Stimulated activated CD4-positive, alpha-beta T cell treated with anti-CD3 and anti-CD28 coated beads, Interleukin-15, amount 100 ng/mL, for 1 hour (primary cell): Measurements from ENCODE around the gene PEPD.
"Not testable (repeated sequence)": the region's sequence is repeated elsewhere in the genome, so short reads cannot be mapped to it uniquely, and the experiment has no call there.

Experiments used
- DNase-seq, 2 donors: peaks; one replicate each; pipeline ENCODE4 v3.0.0-alpha.2; 2020; ENCODE audit warnings: low read depth in 1 of 2, low spot score in 1 of 2

PEPD gene

DNA sequence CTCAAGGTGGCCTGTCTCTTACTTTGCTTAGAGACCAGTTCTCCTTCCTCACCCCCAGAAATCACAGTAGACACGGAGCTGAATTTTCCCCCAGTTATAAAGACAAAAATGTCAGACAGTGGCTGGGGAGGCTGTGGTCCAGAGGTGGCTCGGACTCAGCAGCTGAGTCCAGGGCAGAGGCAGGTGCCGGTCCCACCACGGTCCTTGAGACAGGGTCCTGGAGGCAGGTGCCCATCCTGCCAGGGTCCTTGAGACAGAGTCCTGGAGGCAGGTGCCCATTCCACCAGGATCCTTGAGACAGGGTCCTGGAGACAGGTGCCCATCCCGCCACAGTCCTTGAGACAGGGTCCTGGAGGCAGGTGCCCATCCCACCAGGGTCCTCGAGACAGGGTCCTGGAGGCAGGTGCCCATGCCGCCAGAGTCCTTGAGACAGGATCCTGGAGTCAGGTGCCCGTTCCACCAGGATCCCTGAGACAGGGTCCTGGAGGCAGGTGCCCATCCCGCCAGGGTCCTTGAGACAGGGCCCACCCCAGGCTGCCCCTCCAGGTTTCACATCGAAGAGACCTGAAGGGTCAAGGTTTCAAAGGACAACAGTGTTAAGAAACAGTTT lies 23.1 kb downstream of the PEPD start:
- no peak for DNase-seq

DNA sequence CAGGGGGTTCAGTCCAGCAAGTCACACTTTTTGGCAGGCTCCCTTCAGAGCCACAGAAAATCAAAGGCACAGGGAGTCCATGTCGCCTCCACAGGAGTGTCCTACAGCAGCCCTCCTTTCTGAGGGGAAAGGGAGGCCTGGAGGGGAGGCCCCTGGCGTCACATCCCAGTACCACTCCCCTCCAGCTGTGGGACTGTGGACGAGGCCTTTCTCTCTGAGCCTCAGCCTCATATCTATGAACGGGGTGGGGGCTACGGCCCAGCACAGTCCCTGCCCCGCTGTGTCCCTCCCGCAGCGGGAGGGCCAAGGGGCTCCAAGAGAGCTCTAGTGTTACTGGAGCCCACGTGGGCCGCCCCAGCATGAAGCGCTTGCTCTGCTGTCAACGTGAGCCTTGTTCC lies 23.8 kb downstream of the PEPD start:
- DNase-seq: no peak

GRCh38 chr19:33497131-33497777 lies 24.3 kb downstream of the PEPD start:
- DNase-seq: no peak

DNA sequence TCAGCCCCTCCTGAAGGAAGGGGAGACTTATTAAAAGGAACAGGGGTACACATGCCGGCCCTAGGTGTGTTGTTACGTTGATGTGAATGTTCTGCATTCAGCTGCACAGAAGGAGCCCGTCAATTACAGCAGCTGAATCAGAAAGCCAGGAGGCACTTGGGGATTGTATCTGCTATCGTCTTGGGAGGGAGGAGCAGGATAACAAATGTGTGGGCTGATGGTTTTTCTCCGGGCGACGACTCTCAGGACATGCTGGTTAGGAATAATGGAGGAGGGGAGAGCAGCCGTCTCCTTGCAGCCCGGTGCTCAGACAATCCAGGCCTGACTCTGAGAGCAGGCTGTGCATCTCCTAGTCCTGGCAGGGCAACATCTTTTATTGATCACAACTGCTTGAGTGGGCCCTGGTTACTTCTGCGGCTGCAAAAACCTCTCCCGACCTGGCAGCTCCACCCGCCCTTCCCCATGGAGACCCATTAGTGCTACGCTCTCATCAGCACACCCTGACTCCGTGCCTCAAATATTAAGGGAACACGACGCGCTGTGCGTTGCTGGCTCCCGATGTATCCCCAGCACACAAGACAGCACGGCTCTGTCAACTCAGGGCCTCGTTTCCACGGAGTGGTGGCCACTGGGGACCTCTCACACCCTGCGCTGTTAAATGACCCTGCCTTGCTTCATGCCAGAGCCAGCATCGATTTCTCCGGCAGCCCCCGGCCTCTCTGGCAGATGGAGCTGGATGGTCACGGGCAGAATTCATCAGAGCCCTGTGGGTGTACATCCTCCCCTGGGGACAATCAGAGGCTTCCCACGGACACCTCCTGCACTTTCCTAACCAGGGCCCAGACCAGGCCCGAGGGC lies 25.3 kb downstream of the PEPD start:
- DNase-seq: no peak

DNA sequence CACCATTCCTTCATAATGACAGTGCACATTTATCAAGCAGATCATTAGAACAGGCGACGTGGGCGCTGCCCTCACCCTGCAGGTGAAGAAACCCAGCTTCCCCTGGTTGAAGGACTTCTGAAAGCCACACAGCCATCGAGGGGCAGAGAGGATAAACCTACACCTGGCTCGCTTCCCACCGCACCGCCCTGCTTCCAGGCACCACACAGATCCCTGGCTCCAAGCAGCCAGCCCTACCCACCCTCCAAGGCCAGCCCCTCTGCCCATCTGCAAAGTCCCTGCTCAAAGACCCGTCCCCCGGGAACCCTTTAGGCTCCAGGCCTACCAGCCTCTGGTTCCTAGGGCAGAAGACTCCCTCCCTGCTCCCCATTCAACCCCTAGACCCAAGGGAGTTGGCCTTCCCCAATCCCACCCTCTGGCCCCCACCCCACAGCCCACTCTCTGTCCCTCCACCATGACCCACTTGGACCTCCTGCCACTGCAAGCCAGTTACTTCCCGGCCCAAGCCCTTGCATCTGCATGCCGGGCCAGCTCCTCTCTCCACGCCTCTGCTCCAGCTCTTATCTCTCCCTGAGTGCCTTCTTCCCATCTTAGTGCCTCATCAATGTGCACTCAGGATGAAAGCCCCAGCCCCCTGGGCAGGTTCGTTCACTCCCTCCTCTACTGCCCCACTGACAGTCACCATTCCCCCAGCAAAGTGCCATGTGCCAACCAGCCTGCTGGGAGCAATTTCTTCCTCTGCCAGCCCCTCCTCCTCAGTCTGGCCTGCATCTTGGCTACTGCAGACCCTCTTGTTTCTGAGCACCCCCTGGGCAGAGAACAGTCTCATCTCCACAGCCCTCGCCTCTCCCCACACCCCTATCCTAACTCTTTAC lies 28.0 kb downstream of the PEPD start:
- no peak for DNase-seq

DNA sequence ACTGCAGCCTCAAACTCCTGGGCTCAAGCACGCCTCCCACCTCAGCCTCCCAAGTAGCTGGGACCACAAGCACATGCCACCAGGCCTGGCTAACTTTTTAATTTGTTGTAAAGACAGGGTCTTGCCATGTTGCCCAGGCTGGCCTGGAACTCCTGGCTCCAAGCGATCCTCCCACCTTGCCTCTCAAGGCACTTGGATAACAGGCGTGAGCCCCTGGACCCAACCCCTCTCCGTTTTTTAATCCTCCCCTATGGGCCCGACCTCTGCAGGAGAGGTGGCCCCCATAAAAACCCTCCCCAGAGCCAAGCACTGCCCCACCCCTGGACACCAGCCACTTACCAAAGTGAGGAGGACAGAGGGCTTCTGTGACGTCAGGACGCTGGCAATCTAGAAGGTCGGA lies 28.6 kb downstream of the PEPD start:
- no peak for DNase-seq

DNA sequence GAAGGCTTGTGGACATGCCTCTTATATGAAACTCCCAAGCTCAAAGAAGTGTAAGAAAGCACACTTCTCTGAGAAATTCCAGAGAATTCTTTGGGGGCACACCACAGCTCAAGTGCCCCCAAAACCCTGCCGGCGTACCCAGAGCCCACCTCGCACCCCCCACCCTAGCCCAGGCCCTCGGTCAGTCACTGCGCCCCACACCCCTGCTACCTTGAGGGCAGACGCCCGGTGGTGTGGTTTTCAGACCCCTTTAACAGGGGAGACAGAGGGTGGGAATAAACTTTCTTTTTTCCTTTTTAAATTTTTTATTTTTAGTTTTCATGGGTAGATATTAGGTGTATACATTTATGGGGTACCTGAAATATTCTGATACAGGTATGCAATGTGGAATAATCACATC lies 29.5 kb downstream of the PEPD start:
- DNase-seq: no peak

DNA sequence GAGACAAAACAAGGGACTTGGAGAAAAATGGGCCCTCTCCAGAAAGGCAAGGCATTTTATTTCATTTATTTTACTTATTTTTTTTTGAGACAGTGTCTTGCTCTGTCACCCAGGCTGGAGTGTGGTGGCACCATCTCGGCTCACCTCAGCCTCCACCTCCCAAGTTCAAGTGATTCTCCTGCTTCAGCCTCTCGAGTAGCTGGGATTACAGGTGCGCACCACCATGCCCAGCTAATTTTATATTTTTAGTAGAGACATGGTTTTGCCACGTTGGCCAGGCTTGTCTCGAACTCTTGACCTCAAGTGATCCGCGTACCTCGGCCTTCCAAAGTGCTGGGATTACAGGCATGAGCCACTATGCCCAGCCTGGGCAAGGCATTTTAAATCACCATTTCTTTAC lies 31.0 kb downstream of the PEPD start:
- not testable (repeated sequence) for DNase-seq

GRCh38 chr19:33490041-33490451 lies 31.5 kb downstream of the PEPD start:
- DNase-seq: no peak

DNA sequence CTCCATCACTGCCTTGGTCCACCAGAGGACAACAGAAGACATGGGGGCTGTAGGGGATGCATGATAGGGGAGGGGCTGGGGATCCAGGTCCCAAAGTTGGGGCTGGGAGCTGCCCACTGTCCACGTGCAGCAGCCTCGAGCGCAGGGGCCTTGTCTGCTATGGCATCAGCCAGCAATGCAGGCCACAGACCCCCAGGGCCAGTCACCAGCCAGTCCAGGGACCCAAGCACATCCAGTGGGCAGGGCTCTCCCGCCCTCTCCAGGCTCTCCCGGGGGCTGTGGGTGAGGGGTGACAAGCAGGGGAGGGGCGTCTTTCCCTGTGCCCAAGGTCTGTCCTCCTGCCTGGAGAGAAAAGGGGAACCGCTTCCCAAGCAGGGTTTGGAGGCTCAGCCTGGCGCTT lies 32.8 kb downstream of the PEPD start:
- no peak for DNase-seq

DNA sequence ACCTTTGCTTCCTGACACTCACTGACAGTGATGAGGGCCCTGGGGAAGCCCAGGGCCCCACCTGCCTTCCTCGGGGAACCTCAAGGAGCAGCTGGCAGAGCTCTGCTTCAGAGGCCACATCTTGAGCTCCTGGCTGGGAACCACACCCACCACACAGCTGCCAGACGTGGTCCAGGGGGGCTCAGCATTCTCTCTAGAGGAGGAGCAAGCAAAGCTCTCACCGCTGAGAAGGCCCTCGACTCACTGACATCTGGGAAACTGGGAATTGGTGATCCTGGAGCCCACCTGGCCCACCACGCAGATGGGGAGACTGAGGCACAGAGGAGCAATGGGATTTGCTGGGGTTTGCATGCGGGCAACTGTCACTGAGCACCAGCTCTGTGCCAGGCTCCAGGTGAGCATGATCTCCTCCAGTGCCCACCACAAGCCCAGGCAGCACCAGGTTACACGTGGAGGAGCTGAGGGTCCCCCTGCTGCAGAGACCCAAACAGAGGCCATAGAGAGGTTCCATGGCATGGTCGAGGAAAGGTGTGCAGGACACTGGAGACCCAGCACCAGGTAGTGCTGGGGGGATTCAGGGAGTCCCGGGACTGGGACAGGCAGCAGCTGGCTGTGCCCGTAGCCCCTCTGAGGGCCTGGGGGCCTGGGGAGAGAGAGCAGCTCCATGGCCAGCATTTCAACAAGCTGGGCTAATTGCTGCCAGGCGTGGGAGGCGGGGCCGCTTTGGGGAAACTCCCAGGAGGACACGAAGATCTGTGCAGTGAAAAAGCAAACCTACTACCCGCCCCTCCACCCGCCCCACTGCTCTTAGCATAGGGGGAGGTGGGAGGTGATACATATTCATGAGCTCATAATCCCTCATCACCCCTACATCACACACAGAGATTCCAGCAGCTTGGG lies 33.4 kb downstream of the PEPD start:
- no peak for DNase-seq

- DNase-seq: no peak
Measured at GRCh38 chr19:33486936-33487811, 34.4 kb downstream of the PEPD start.

DNA sequence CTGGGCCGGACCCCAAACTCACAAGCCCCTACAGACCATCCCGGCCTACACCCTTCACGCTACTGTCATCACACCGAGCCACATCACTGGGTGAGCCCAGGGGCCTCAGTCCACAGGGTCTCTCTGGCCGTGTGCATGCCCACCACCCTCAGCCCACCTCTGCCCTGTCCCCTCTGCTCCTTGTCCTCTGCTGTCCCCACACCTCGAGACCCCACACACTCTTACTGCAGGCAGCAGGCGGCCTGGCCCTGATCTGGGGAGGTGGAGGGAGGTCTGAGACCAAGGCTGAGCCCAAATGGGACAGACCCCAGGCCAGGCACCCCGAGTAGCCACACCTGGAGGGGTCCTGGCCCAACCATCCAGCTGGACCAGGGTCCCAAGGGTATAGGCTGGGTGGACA lies 35.2 kb downstream of the PEPD start:
- no peak for DNase-seq

DNA sequence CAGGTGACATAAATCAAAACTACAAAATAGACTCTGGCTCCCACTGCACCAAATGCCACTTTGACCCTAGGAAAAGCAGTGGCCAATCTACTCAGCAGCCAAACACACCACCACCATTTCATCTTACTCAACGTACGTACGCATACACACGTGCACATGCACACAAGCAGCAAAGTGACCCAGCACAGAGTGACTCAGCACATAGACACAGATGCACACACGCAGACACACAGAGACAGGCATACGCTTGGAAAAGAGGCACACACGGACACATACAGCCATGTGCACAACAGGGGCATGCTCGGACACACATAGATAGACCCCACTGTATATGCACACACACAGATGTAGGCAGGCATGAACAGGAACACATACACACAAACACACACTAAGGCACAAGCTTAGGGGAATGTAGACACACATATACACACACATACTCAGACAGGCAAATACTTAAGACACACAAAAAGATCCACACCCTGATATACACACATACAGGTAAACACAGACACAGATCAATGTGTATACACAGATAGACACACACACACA lies 37.3 kb downstream of the PEPD start:
- no peak for DNase-seq

GRCh38 chr19:33482476-33482875 lies 39.1 kb downstream of the PEPD start:
- no peak for DNase-seq

- no peak for DNase-seq
Measured at GRCh38 chr19:33481863-33482262, 39.7 kb downstream of the PEPD start.

GRCh38 chr19:33479570-33479969 lies 42.0 kb downstream of the PEPD start:
- DNase-seq: not testable (repeated sequence)

GRCh38 chr19:33477781-33478180 lies 43.8 kb downstream of the PEPD start:
- no peak for DNase-seq

DNA sequence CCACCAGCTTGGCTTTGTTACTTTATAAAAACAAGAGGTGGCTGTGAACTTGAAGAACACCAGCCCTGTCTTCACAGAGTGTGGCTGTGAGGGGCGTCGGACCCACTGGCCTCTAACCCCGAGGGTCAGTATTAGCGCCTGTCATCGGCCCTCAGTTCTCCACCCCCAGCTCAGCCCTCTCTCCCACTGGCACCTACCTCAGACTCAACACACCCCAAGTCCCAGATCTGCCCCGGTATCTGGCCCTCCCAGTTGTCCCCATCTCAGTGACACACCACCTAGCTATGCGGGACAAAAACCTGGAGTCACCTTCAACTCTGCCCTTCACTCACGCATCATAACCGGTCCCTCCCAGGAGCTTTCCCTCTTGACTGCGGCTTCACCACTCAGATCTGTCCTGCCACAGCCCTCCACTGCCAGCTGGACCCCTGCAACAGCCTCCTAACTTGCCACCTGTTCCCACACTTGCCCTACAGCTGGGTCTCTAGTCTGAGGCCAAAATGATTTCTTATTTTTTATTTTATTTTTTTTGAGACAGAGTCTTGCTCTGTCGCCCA lies 45.4 kb downstream of the PEPD start:
- DNase-seq: no peak
